Measurements from ENCODE around the gene NINL.

DNA sequence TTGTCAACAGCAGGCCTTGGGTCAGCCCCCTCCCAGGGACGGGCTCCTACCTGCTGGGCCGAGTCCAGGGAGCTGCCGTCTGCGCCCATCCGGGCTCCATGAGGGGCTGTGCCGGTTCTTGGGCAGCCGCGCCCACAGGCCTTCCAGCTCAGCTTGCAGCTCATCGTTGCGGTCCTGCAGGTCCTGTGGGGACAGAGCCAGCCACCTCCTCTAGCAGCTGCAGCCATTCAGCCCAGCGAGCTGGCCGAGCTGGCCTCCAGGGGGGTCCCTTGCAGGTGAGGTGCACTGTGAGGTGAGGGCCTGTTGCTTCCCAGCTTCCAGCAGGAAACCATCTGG is 103.4 kb downstream of the NINL start:
- TF ChIP-seq, protein P1, sequence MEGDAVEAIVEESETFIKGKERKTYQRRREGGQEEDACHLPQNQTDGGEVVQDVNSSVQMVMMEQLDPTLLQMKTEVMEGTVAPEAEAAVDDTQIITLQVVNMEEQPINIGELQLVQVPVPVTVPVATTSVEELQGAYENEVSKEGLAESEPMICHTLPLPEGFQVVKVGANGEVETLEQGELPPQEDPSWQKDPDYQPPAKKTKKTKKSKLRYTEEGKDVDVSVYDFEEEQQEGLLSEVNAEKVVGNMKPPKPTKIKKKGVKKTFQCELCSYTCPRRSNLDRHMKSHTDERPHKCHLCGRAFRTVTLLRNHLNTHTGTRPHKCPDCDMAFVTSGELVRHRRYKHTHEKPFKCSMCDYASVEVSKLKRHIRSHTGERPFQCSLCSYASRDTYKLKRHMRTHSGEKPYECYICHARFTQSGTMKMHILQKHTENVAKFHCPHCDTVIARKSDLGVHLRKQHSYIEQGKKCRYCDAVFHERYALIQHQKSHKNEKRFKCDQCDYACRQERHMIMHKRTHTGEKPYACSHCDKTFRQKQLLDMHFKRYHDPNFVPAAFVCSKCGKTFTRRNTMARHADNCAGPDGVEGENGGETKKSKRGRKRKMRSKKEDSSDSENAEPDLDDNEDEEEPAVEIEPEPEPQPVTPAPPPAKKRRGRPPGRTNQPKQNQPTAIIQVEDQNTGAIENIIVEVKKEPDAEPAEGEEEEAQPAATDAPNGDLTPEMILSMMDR (IDR thresholded peaks at IDR 0.05), result no peak
- TF ChIP-seq POLR2A (IDR thresholded peaks at IDR 0.05), result no peak
- no peak for TF ChIP-seq POLR2AphosphoS5 (IDR thresholded peaks at IDR 0.05)
